ENCODE data around the gene SLC9A9.

DNA sequence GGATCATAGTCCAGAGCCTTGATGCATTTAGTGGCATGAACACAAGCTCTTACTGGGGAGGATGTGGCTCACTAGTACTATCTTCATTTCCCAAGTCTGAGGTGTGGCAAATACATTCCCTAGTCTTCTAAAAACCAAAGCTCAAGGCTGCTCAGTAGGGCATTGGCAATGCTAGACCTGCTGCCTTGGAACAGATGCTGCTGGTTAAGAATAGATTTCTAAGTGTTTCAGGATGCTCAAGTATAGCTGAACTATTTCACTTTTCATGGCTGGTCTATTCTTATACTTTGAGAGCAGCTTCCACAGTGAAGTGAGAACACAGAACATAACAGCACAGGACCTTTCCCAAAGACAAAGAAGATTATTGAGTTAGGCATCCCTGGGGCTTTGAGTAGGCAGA lies 549.9 kb downstream of the SLC9A9 start:
- no peak for TF ChIP-seq ZFP36 (IDR thresholded peaks at IDR 0.05; ENCODE audit: low read depth, low read length, partially characterized antibody)
- no peak for TF ChIP-seq BCL6 (CRISPR knock-in tag; IDR thresholded peaks at IDR 0.05)
- TF ChIP-seq ATF1 (CRISPR knock-in tag; IDR thresholded peaks at IDR 0.05) = no peak
- no peak for TF ChIP-seq ATF1 (tag; IDR thresholded peaks at IDR 0.05)
- no peak for TF ChIP-seq CHAMP1 (IDR thresholded peaks at IDR 0.05)
- no peak for TF ChIP-seq POLR2A (conservative IDR thresholded peaks at IDR 0.05)
- no peak for TF ChIP-seq POLR2AphosphoS5 (IDR thresholded peaks at IDR 0.05; ENCODE audit: control insufficient read depth, insufficient read depth, low read depth, low read length)
- TF ChIP-seq, protein P1, sequence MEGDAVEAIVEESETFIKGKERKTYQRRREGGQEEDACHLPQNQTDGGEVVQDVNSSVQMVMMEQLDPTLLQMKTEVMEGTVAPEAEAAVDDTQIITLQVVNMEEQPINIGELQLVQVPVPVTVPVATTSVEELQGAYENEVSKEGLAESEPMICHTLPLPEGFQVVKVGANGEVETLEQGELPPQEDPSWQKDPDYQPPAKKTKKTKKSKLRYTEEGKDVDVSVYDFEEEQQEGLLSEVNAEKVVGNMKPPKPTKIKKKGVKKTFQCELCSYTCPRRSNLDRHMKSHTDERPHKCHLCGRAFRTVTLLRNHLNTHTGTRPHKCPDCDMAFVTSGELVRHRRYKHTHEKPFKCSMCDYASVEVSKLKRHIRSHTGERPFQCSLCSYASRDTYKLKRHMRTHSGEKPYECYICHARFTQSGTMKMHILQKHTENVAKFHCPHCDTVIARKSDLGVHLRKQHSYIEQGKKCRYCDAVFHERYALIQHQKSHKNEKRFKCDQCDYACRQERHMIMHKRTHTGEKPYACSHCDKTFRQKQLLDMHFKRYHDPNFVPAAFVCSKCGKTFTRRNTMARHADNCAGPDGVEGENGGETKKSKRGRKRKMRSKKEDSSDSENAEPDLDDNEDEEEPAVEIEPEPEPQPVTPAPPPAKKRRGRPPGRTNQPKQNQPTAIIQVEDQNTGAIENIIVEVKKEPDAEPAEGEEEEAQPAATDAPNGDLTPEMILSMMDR (IDR thresholded peaks at IDR 0.05 in 2 of 3, conservative IDR thresholded peaks at IDR 0.05 in 1 of 3; ENCODE audit: insufficient read depth in 2 of 3, low read depth in 1 of 3, low read length in 3 of 3) = no peak
- no peak for TF ChIP-seq ZKSCAN8 (CRISPR knock-in tag; IDR thresholded peaks at IDR 0.05)
- TF ChIP-seq, protein P2, sequence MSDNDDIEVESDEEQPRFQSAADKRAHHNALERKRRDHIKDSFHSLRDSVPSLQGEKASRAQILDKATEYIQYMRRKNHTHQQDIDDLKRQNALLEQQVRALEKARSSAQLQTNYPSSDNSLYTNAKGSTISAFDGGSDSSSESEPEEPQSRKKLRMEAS (CRISPR knock-in tag; IDR thresholded peaks at IDR 0.05) = no peak
- TF ChIP-seq RBFOX2 (IDR thresholded peaks at IDR 0.05; ENCODE audit: low read depth, low read length) = no peak
- no peak for TF ChIP-seq TCF7L2 (IDR thresholded peaks at IDR 0.05; ENCODE audit: low read depth, low read length)
- no peak for TF ChIP-seq ZFP91 (CRISPR knock-in tag; IDR thresholded peaks at IDR 0.05)
- no peak for TF ChIP-seq CEBPB (tag; IDR thresholded peaks at IDR 0.05)
